Measurements from ENCODE around the gene AEN. TPM values are rescaled to one million over a fixed set of nuclear protein-coding genes. Genes with fewer than 3 reads are reported as not detected.

AEN gene
- total RNA-seq, 1 donor from 2014 or later = 31.5 TPM

- H3K4me1 Mint-ChIP-seq (ENCODE audit: unreplicated experiment) = peaks cover 39% of the 10 kb centered on the region
- no peaks in the 10 kb centered on the region for H3K9me3 Mint-ChIP-seq (ENCODE audit: unreplicated experiment)
- DNase-seq (ENCODE audit: low spot score) = no peak
- no peak overlapping the region for H3K27ac Mint-ChIP-seq (ENCODE audit: unreplicated experiment)
- no peak overlapping the region for H3K4me3 Mint-ChIP-seq (ENCODE audit: unreplicated experiment)
- H3K27me3 Mint-ChIP-seq (ENCODE audit: unreplicated experiment) = peaks cover 9% of the 10 kb centered on the region
- no peak for TF ChIP-seq CTCF (IDR thresholded peaks at IDR 0.05; ENCODE audit: unreplicated experiment)
- H3K36me3 Mint-ChIP-seq (ENCODE audit: low read depth, unreplicated experiment) = peaks cover 20% of the 10 kb centered on the region
Measured at GRCh38 chr15:88625943-88626741, 5.0 kb downstream of the AEN start.

GRCh38 chr15:88627463-88627862 is 6.3 kb downstream of the AEN start:
- Mint-ChIP-seq H3K27me3 (ENCODE audit: unreplicated experiment) (peaks cover 6% of the 10 kb centered on the region), H3K9me3 (ENCODE audit: unreplicated experiment) (no peaks in the 10 kb centered on the region), H3K4me1 (ENCODE audit: unreplicated experiment) (peaks cover 29% of the 10 kb centered on the region), H3K36me3 (ENCODE audit: low read depth, unreplicated experiment) (peaks cover 20% of the 10 kb centered on the region), H3K27ac (ENCODE audit: unreplicated experiment) (no peak overlapping the region), H3K4me3 (ENCODE audit: unreplicated experiment) (no peak overlapping the region)
- no peak for DNase-seq (ENCODE audit: low spot score)
- no peak for TF ChIP-seq CTCF (IDR thresholded peaks at IDR 0.05; ENCODE audit: unreplicated experiment)

- DNase-seq (ENCODE audit: low spot score) = no peak
- no peak overlapping the region for H3K27ac Mint-ChIP-seq (ENCODE audit: unreplicated experiment)
- H3K27me3 Mint-ChIP-seq (ENCODE audit: unreplicated experiment) = peaks cover 5% of the 10 kb centered on the region
- no peak overlapping the region for H3K4me3 Mint-ChIP-seq (ENCODE audit: unreplicated experiment)
- H3K36me3 Mint-ChIP-seq (ENCODE audit: low read depth, unreplicated experiment) = peaks cover 20% of the 10 kb centered on the region
- peaks cover 24% of the 10 kb centered on the region for H3K4me1 Mint-ChIP-seq (ENCODE audit: unreplicated experiment)
- no peaks in the 10 kb centered on the region for H3K9me3 Mint-ChIP-seq (ENCODE audit: unreplicated experiment)
- TF ChIP-seq CTCF (IDR thresholded peaks at IDR 0.05; ENCODE audit: unreplicated experiment) = no peak
Measured at GRCh38 chr15:88628018-88628654, 7.0 kb downstream of the AEN start.

GRCh38 chr15:88629071-88629470 is 7.9 kb downstream of the AEN start:
- TF ChIP-seq CTCF (IDR thresholded peaks at IDR 0.05; ENCODE audit: unreplicated experiment) = no peak
- Mint-ChIP-seq H3K36me3 (ENCODE audit: low read depth, unreplicated experiment) (peaks cover 20% of the 10 kb centered on the region), H3K4me3 (ENCODE audit: unreplicated experiment) (no peak overlapping the region), H3K9me3 (ENCODE audit: unreplicated experiment) (no peaks in the 10 kb centered on the region), H3K27me3 (ENCODE audit: unreplicated experiment) (peaks cover 5% of the 10 kb centered on the region), H3K4me1 (ENCODE audit: unreplicated experiment) (peaks cover 16% of the 10 kb centered on the region), H3K27ac (ENCODE audit: unreplicated experiment) (no peak overlapping the region)
- no peak for DNase-seq (ENCODE audit: low spot score)

GRCh38 chr15:88630141-88630721 is 9.1 kb downstream of the AEN start:
- Mint-ChIP-seq H3K27me3 (ENCODE audit: unreplicated experiment) (peaks cover 5% of the 10 kb centered on the region), H3K9me3 (ENCODE audit: unreplicated experiment) (no peaks in the 10 kb centered on the region), H3K27ac (ENCODE audit: unreplicated experiment) (no peak overlapping the region), H3K4me1 (ENCODE audit: unreplicated experiment) (peaks cover 11% of the 10 kb centered on the region), H3K36me3 (ENCODE audit: low read depth, unreplicated experiment) (peaks cover 20% of the 10 kb centered on the region), H3K4me3 (ENCODE audit: unreplicated experiment) (peak overlapping the region; percentile 31)
- DNase-seq (ENCODE audit: low spot score) = no peak
- no peak for TF ChIP-seq CTCF (IDR thresholded peaks at IDR 0.05; ENCODE audit: unreplicated experiment)

All from endothelial cell (in vitro differentiated cells).